Measurements from ENCODE around the gene PNKD.
"Not testable (repeated sequence)": the region's sequence is repeated elsewhere in the genome, so short reads cannot be mapped to it uniquely, and the experiment has no call there.

The PNKD gene

DNA sequence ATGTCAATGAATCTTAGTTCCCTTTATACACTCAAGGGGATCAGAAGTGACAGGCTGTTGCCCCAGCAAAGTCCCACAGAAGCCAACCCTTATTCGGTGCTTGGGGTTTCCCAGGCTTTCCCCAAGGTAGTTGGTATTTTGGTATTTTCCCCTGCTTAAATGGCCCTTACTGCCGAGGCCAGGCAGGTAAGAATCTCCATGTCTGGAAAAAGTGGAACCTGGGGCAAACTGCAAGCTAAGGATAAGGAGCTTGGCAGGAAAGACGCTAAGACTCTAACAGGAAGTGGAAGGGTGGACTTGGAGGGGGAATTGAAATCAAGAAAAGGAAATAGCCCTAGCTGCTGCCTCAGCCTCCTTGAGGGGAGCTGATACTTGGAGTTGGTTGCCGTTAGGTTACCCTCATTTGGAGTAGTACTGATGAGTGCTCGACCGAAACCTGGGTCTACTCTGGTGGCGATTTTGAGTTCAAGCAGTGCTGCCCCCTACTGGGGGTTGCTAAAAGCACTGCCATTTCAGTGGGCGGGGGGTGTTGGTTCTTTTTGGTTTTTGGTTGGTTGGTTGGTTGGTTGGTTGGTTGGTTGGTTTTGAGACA, 12.8 kb upstream of the PNKD start:
- no peak for DNase-seq

DNA sequence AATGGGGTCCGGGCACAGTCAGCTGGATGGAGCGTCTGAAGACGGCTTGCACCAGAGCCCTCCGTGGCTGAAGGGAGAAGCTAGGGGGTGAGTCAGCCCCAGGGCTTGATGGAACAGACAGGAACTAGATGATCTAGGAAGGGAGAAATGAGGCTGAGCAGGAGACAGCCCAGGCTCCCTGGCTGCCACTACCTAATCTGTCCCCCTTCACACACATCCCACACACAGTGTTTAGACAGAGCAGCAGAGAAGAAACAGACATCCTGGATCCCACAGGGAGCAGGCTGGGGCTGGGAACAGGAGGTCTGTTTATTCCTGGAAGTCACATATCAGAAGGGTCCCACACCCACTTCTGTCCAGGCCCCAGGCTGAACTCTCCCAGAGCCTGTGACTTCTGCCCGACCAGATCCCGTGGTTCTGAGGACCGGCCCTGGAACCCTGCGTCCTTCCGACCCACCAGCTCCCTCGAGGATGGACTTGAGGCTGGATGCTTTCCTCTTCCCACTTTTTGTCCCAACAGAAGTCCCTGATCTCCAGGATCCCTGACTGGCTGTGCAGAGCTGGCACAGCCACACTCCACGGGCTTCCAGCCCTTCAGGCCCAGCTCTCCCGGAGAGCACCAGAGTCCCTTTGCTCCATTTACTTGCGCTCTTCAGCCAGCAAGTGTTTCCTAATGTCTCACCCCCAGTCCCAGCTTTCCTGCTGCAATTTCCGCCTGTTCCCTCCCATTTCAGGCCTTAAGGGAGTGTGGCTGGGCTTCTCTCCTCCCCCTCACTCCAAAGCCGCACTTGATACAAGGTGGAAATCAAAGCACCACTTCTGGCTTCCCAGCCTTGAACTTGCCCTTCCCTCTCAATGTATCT, 11.0 kb upstream of the PNKD start:
- DNase-seq: peak; percentile 20

DNA sequence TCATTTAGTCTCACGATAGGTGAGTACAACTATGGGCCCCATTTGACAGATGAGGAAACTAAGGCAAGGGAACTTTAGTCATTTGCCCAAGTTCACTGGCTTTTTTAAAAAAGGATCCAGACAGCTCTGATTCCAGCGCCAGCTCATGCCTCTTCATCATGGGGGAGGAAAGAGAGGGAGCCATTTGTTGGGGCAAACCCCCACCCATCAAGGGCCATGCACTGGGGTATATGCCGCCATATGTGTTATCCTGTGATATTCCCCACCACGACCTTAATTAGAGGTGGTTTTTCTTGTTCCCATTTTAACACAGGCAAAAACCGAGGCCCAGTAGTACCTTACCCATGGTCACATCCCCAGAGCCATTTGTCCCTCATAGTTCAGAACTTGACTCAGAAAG, 10.2 kb upstream of the PNKD start:
- no peak for DNase-seq

DNA sequence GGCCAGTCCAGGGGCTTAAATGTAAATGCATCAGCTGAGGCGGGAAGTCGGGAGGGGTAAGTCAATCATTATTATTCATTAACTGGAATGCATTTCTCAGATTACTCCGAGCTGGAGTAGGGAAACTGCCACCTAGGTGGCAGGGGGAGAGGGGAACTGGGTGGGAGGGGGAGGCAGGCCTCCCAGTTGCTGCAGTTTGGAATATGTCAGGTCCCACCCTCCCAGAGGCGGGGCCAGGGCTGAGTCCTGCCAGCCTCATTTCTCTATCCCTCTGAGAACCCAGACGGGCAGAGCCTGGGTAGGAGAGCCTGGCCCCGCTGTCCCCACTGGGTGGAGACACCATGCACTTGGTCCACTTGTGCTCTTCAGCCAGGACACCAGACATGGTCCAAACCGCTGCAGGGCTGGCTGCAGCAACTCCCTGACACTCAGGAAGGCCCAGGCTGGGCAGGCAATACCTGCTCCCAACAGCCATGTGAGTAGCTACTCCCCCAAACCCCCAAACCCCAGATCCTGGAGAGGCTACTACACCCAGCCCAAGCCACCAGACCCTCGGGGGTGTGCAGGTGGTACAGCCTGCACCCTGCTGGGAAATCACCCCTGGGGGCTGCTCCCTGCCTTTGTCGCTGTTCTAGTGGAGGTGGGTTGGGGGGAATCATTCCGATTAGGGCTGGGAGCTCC, 9.4 kb upstream of the PNKD start, which contains the start of gene GPBAR1:
Gene GPBAR1, plus strand, starts transcription at position 274 of the 681 bp plus-strand sequence. CDS start 1,710 bp downstream, outside the sequence.
- no peak for DNase-seq

DNA sequence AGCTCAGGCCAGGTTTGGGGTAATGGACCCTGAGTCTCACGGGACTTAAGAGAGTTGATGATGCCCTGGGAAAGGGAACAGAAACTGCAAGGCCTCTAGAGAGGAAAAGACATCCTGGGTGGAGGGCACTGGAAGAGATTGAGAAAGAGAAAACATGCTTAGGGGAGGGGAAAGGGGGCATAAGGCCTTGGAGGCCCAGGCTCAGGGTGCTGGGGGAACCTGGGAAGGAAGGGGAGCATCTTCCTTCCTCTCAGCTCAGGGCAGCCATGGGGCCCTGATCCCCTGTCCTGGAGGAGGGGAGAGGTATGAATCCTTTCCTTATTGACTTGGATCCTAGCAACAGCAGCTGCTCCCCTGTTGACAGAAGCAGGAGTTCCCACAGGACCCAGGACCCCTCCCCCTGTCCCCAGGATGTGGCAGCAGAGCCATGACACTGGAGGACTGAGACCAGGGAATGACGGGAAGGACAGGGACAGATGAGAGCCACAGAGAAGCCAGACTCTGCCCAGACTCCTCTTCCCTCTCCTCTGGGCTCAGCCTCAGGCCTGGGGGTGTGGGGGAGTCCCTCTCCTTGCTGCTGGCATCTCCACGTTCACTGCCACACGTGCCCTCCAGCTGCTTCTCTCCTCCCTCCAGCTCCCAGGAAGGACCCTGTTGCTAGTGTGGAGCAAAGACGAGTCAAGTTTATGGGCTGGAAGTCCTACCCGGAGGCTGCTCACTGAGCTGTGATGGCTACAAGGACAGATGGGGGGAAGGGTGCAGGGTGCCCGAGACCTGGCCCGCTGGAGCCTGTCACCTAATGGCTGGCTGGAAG, 8.7 kb upstream of the PNKD start:
- no peak for DNase-seq

DNA sequence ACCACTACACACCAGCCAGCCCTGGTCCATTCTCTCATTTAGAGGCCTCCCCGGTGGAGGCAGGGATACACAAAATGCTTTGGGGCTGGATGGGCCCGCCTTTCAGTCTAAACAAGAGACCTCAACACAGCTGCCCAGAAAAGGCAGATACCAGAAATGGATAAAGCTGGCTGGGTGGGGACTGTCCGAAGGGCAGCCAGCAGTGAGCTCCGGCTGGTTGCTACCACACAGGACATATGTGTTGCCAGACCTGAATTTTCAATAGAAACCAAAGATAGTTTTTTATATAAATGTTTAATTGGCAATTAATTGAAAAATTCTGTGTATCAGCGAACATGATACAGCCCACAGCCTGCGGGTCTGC, 8.1 kb upstream of the PNKD start:
- DNase-seq: no peak

DNA sequence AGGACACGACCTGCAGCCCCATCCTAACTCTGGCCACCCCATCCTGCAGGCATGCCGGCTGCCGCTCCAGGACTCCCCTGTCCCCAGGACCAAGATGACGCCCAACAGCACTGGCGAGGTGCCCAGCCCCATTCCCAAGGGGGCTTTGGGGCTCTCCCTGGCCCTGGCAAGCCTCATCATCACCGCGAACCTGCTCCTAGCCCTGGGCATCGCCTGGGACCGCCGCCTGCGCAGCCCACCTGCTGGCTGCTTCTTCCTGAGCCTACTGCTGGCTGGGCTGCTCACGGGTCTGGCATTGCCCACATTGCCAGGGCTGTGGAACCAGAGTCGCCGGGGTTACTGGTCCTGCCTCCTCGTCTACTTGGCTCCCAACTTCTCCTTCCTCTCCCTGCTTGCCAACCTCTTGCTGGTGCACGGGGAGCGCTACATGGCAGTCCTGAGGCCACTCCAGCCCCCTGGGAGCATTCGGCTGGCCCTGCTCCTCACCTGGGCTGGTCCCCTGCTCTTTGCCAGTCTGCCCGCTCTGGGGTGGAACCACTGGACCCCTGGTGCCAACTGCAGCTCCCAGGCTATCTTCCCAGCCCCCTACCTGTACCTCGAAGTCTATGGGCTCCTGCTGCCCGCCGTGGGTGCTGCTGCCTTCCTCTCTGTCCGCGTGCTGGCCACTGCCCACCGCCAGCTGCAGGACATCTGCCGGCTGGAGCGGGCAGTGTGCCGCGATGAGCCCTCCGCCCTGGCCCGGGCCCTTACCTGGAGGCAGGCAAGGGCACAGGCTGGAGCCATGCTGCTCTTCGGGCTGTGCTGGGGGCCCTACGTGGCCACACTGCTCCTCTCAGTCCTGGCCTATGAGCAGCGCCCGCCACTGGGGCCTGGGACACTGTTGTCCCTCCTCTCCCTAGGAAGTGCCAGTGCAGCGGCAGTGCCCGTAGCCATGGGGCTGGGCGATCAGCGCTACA, 7.4 kb upstream of the PNKD start:
- DNase-seq: no peak

DNA sequence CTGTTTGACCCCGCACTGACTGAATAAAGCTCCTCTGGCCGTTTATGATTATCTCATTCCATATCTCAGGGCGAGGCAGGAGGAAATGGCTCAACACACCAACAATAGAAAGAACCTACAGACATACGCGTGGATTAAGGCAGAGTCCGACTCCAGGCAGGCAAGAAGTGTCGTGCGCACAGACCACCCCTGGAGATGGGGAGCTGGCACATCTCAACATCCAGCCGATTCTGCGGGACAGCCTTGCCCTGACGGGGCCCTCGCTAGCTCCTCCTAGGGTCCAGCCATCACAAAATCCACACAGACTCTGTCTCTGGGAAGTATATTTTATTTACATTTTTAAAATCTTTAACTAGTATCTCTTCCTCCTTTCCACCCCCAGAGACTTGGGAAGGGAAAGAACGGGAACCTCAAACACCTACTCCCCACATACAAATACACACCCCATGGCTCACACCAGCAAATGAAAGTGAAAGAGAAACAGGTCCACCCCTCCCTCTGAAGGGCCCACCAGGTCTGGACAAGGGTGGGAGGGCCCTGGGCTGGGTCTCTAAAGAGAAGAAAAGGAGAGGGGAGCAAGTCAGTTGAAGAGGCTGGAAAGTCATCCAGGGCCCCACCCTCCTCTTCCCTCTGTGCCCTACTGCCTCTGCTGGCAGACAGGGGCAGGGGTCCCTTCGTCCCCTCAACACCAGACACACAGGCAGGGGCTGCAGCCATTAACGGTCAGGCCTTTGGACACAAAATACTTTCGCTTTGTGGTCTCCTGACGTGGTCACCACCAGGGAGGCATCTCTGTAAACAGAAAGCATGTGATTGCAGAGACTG, 6.3 kb upstream of the PNKD start:
- DNase-seq: no peak

DNA sequence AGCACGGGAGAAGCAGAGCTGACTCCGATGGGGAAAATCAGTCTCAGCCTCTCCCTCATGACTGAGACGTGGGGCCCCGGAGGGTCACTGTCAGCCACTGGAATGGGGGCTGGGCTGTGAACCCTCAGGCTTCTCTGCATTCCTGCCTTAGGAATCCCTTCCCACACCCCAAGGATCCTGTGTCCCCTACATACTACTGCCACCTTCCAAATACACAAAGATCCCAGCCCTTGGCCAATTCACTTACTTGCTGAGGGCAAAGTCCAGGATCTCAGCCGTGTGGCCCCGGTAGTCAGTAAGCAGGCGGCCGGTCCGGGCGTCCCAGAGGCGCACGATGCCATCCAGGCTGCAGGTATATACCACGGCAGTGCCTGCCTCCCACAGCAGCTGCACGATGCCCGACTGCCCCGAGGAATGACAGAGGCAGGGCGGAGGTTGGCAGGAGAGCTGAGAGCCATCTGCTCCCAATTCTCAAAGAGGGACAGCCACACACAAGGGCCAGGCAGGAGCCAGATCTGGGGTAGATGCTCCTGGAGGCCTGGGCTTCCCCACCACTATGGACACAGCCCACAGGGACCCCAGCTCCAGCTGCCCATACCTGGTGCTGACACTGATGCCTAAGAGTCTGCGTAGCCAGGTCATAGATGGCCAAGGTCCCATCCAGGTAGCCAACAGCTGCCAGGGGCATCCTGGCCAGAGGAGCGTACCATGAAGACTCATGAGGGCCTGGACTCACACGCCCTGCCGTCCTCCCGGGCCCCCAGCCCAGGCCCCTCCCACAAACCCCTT, 5.4 kb upstream of the PNKD start:
- no peak for DNase-seq

DNA sequence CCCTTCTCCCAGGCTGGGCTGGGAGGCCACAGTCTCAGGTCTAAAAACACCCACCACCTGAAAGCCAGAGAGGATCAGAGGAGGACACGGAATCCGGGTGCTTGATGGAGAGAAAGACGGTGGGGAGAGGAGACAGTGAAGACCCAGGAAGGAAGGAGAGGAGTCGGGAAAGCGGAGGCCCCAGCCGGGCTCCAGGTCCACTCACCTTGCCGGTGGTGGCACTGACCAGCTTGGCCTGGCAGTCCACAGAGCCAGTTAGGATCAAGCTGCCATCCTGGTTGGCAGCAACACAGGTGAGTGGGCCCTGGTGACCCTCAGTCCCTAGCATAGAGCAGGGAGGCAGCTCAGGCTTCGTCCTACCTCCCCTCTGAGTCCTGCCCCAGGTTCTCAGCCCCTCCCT, 4.7 kb upstream of the PNKD start:
- DNase-seq: no peak

DNA sequence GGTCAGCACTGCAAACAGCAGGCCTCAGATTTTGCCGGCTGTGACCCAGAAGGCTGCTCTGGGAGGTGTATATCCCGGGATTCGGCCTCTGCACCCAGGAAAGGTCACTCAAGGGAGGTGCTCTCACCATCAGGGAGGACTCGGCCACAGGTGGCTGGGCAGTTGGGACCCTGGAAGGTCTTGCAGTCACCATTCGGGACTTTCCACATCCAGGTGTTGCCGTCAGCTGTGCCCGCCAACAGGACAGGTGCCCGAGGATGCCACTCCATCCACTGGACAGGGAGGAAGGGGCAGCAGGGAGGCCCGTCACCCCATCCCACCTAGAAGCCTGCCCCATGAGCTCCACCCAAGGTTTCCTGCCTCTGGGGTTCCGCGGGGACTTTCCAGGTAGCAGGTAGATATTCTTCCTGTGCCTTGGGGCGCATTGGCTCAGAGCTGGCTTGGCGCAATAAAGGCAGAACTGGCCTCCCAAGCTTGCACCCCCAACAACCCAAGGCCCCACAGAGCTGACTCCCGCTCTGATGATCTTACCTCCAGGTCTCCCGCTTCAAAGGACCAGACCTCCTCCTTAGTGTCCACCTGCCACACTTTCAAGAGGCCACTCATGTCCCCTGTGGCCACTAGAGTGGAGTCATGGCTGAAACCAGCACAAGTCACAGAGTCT, 3.9 kb upstream of the PNKD start:
- DNase-seq: no peak

DNA sequence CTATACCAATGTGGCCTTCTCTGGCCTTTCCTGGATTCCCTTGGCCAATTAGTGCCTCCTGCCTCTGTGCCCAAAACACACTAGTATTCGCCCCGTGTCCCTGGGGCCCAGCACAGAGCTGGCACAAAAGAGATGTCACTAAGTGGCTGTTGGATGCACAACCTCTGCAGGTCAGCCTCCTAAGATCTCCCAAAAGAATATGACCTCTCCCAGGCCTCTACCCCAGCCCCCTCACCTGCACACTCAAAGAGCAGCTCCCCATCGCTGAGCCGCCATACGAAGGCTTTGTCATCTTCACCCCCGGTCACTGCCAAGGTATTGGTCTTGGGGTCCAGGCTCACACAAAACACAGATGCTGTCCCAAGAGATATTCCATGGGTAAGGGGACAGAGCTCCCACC, 3.1 kb upstream of the PNKD start:
- no peak for DNase-seq

DNA sequence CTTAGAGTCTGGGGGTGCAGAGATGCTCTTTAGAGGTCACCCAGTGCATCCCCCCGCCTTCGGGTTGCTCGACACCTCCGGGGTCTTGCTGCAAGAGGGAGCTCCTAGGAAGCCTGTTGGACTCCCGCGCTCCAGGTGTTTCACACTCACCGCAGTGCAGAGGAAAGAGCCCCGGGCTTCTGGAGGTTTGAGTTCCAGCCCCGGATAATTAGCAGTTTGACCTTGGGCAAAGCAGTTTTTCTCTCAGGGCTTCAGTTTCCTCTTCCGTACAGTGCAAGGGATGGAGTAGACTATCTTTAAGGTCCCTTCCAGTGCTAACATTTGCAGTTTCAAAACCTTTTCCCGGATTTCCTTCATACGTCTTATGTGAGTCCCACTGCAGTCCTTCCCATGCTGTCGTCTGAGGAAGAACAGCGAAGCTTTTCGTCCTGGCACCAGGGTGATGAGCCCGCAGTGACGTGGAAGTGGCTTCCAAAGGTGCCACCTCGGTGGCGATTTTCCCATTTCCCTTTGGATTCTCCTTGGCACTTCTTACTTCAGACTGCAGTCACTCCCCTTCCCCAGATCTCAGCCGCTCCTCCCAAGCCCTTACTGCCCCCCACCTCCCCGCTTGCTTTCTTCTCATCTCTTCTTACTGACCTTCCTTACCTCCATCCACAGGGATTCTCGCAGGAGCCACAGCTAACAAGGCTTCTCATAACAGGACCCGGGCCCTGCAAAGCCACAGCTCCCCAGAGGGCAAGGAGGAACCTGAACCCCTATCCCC, 585 bp downstream of the PNKD start:
- no peak for DNase-seq

DNA sequence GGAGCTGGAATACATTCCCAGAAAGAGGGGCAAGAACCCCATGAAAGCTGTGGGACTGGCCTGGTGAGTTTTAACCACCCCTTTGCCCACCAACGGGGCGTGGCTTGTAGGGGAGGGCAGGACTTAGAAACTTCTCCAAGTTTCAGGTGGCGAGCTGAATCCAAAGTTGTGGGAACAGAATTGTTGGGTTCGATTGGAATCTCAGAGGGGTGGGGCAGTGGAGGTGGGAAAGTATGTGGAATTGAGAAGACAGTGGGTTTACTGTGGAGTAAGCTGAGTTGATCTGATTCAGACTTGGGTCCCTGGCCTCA, 1.1 kb downstream of the PNKD start:
- DNase-seq: no peak

DNA sequence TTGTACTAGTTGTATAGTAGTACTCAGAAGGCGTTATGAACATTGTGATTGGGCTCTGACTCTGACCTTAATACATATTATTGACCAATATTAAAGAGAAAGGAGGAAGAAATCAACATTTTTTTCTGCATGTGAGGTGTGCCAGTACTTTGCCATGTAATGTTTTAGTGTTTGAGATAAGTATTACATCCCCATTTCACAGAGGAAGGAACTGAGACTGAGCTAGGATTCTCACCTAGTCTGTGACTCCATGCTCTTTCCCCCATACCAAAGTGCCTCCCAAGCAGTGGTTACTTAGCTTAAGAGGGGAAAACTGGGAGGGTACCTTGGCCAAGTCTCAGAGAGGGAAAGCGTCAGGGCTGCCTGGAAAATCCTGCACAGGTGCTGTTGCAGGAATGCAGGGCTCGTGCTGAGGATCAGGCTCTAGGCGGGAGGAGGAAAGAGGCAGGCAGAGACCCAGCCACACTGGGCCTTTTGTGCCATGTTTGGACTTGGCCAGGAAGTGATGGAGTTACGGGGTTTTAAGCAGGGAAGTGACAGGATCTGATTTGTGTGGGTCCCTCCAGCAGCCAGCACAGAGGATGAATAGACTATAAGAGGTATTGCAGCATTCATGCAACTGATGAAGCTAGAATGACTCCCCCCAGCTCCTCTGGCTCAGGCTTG, 1.7 kb downstream of the PNKD start:
- DNase-seq: no peak

DNA sequence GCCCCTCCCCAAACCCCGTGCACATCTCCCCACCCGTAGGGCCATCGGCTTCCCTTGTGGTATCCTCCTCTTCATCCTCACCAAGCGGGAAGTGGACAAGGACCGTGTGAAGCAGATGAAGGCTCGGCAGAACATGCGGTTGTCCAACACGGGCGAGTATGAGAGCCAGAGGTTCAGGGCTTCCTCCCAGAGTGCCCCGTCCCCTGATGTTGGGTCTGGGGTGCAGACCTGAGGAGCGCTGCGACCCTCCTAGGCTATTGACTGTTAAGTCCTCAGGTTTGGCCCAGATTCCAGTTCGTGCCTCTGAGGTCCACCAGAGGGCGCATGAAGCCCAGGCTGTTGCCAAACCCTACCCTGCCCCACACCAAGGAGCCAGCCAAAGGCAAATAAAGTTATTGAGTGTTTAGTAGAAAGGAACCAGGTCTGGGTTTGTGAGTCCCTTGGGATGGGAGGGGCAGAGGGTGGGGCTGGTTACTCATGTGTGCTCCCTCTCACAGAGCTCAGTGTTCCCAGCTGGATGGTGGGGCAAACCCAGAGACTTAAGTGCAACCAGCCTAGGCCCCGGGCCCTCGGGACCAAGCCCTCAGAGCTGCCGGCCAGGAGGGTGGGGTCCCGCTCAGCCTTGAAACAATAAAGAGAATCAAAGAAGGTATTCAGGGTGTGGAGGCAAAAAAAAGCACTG, 2.4 kb downstream of the PNKD start:
- peak; percentile 55 for DNase-seq

DNA sequence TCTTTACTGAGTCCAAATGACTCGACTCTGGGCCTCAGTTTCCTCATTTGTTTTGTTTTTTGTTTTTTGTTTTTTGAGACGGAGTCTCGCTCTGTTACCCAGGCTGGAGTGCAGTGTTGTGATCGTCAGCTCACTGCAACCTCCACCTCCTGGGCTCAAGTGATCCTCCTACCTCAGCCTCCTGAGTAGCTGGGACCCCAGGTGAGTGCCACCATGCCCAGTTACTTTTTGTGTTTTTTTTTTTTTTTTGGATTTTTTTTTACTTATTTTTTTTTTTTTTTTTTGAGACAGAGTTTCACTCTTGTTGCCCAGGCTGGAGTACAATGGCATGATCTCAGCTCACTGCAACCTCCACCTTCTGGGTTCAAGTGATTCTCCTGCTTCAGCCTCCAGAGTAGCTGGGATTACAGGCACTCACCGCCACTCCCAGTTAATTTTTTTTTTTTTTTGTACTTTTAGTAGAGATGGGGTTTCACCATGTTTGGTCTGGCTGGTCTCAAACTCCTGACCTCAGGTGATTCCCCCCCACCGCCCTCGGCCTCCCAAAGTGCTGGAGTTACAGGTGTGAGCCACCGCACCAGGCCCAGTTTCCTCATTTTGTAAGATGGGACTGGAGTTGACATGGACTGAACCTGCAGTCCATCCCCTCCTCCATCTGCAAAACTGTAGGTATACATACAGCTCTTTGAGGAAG, 3.0 kb downstream of the PNKD start:
- DNase-seq: not testable (repeated sequence)
